SJCRH30 (cell line): ENCODE results near the gene NME3. TPM values are rescaled to one million over a fixed set of nuclear protein-coding genes. Genes with fewer than 3 reads are reported as not detected.

Experiments used
- DNase-seq, 2 experiments: peaks; one replicate each; pipeline ENCODE4 v3.0.0-alpha.2; 2015 to 2020
- H3K27ac ChIP-seq: fragments of 250-450 bp; sonication (Bioruptor Pico); 2 replicates; pipeline ENCODE4 v1.5.1; 2020; ENCODE audit warnings: mild to moderate bottlenecking, moderate library complexity
- H3K27me3 ChIP-seq: fragments of 250-450 bp; sonication (Bioruptor Pico); 2 replicates; pipeline ENCODE4 v1.5.1; 2020; ENCODE audit warnings: mild to moderate bottlenecking, moderate library complexity
- H3K36me3 ChIP-seq: fragments of 250-450 bp; sonication (Bioruptor Pico); 2 replicates; pipeline ENCODE4 v1.5.1; 2020; ENCODE audit warnings: mild to moderate bottlenecking, moderate library complexity
- H3K4me1 ChIP-seq: fragments of 250-450 bp; sonication (Bioruptor Pico); 2 replicates; pipeline ENCODE4 v1.5.1; 2020; ENCODE audit warnings: mild to moderate bottlenecking, moderate library complexity
- H3K4me3 ChIP-seq: fragments of 250-450 bp; sonication (Bioruptor Pico); 2 replicates; pipeline ENCODE4 v1.5.1; 2020; ENCODE audit warnings: mild to moderate bottlenecking, moderate library complexity
- H3K9me3 ChIP-seq: fragments of 250-450 bp; sonication (Bioruptor Pico); replicated peaks from 2 replicates; pipeline ENCODE4 v1.5.1; 2020; ENCODE audit warnings: mild to moderate bottlenecking, moderate library complexity
- total RNA-seq: library from RNA; depleted of rRNA; stranded (reverse); fragments of >200 nt; shearing (Covaris generic); gene quantifications from 2 replicates; pipeline ENCODE4 v1.2.3, GENCODE V29; 2014

NME3 gene
- total RNA-seq, 1 experiment from 2014 or later = 1.6 TPM

DNA sequence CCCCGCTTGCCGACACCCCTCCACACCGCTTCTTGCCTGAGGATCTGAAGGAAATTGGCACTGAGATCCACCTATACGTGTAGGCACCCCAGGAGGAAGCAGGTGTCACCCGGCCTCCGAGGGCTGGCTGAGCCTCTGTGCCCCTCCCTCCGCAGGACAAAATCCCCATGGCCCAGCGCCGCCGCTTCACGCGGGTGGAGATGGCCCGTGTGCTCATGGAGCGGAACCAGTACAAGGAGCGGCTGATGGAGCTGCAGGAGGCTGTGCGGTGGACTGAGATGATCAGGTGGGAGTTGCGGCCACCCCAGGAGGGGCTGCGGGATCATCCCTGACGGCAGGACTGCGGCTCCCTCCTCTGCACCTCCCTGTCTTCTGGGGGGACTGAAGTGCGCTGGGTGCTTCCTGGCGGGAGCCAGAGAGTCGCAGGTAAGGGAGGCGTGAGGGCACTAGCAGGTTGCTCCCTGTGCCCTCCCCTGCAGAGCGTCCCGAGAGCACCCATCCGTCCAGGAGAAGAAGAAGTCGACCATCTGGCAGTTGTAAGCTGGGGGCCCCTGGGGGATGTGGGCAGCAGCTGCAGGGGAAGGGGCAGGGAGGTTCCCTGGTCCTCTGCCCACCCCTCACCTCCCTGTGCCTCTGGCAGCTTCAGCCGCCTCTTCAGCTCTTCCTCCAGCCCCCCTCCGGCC, 9.0 kb downstream of the NME3 start:
- Histone ChIP-seq H3K27ac (no peak overlapping the region), H3K4me3 (no peak overlapping the region), H3K9me3 (no peaks in the 10 kb centered on the region), H3K36me3 (peaks cover 6% of the 10 kb centered on the region), H3K27me3 (no peaks in the 10 kb centered on the region), H3K4me1 (no peaks in the 10 kb centered on the region)
- no peak for DNase-seq

DNA sequence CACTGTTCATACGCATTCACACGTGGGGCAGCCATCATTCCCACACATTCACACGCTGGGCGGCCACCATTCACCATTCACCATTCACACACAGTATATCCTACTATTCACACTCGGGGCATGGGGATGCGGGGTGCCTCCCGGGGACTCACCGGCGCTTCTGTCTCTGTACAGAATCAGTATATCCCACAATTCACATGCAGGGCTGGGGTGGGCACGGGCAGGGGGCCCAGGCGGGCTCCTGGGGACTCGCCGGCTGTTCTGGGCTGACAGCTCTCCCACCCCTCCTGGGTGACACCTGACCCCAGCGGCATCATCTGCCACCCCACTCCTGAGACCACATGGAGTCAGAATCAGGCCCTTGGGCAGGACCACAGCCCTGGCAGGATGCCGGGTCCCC, 9.6 kb downstream of the NME3 start:
- Histone ChIP-seq H3K4me1 (no peaks in the 10 kb centered on the region), H3K27ac (no peak overlapping the region), H3K27me3 (no peaks in the 10 kb centered on the region), H3K36me3 (peaks cover 6% of the 10 kb centered on the region), H3K4me3 (no peak overlapping the region), H3K9me3 (no peaks in the 10 kb centered on the region)
- no peak for DNase-seq

DNA sequence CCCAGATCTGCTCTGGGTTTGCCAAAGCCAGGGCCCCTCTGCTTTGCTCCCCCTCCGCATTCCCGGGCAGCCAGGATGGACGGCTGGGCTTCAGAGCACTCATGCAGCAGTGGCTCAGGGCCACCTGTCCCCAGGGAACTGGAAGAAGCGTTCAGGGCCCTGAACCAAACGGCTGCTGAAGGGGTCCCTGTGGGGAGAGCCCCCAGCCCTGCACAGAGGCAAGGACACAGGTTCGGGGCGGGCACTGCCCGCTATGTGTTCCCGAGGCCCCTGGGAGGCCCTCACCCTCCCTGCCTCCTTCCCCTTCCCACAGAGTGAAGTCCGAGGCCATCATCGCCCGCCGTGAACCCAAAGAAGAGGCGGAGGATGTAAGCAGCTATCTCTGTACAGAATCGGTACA, 10.4 kb downstream of the NME3 start:
- Histone ChIP-seq H3K4me1 (no peaks in the 10 kb centered on the region), H3K36me3 (peaks cover 6% of the 10 kb centered on the region)

DNA sequence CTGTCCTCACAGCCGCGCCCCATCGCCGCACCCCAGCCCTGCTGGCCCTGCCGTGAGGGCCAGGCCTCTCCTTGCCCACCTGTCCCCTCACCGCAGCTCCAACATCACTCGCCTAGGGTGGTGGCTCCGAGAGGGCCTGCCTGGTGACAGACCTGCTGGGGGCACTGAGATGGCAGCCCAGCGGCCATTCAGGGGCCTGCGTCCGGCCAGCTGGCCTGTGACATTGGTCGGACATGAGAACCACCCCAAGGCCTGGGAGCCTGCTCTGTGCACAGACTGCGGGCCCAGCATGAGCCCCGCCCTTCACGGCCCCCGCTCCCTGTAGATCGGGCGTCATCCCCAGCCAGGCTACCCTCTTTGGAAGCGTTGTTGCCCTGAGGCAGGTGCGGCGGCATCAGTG, 11.8 kb downstream of the NME3 start:
- Histone ChIP-seq H3K9me3 (no peaks in the 10 kb centered on the region), H3K36me3 (peaks cover 11% of the 10 kb centered on the region), H3K27me3 (no peaks in the 10 kb centered on the region), H3K27ac (no peak overlapping the region), H3K4me3 (no peak overlapping the region), H3K4me1 (no peaks in the 10 kb centered on the region)
- DNase-seq = no peak

More for the DNA sequence above, 10.4 kb downstream of the NME3 start:
- Histone ChIP-seq H3K27me3 (no peaks in the 10 kb centered on the region), H3K27ac (no peak overlapping the region), H3K9me3 (no peaks in the 10 kb centered on the region), H3K4me3 (no peak overlapping the region)
- no peak for DNase-seq

DNA sequence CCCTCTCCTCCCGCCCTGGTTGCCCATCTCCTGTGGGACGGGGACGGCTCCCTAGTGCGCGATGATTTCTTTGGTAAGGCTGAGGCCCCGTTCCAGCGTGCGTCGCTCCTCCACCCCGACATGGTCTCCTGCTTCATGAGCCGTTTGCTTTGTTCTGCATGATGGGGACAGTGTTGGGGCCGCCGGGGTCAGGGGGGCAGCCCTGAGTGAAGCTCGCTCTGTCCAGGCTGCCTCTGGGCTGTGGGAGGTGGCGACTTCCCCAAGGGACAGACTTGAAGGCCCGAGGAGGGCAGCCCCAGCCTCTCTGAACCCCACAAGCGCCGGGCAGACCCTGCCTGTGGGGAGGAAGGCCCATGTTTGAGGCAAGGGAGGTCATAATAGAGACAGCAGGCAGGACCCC, 12.4 kb downstream of the NME3 start:
- H3K27ac ChIP-seq = no peak overlapping the region
- no peak overlapping the region for H3K4me3 ChIP-seq
- H3K4me1 ChIP-seq = no peaks in the 10 kb centered on the region
- peaks cover 11% of the 10 kb centered on the region for H3K36me3 ChIP-seq
- no peak for DNase-seq
- H3K27me3 ChIP-seq = no peaks in the 10 kb centered on the region
- no peaks in the 10 kb centered on the region for H3K9me3 ChIP-seq

DNA sequence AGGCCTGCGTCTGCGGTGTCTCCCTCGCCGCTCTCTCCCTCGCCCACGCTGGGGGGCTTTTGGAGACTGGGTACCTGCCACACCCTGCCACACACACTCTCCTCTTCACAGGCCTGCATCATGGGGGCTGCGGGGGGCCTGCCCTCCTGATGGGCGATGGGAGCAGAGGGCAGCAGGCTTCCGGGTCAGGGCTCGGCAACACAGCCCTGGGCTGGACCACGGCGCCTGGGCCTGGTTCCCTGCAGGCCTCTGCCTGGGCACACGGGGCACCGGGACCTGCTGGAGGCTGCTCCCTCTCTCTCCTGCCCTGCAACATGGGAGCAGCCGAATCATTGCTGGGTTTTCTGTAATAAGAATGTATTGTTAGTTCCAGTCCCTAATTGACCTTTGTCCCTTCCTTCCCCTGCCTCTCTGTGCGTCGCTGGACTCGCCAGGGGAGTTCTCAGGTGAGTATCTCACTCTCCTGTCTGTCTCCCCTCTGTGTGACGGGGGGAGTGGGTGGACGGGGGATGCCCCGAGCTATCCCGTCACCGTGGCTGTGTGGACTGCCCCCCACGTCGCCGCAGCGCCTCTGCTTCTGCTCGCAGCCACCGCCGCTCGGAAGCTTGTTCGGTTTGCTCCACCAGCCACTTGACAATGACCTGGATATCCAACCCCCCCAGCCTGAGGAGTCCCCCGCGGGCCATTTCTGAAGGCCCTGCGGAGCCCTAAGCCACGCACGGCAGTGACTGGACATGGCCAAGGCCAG, 13.5 kb downstream of the NME3 start:
- no peak for DNase-seq
- peaks cover 14% of the 10 kb centered on the region for H3K36me3 ChIP-seq

DNA sequence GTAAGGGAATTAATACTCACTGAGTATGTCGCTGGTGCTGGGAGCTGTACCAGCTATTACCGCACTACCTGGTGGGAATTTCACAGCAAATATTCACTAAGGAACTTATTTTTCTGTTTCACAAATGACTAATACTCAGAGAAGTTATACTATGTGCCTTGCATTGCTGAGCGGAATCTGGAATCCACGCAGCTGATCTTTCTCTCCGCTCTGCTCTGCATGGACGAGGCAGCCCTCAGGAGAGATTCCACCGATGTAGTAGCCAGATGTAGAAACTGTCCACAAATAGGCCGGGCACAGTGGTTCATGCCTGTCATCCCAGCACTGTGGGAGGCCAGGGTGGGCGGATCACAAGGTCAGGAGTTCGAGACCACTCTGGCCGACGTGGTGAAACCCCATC, 17.1 kb downstream of the NME3 start:
- Histone ChIP-seq H3K27ac (no peak overlapping the region), H3K36me3 (peaks cover 26% of the 10 kb centered on the region), H3K4me1 (no peaks in the 10 kb centered on the region), H3K4me3 (no peak overlapping the region), H3K9me3 (no peaks in the 10 kb centered on the region), H3K27me3 (no peaks in the 10 kb centered on the region)
- DNase-seq = no peak

More for the DNA sequence above, 13.5 kb downstream of the NME3 start:
- Histone ChIP-seq H3K4me3 (no peak overlapping the region), H3K4me1 (no peaks in the 10 kb centered on the region), H3K9me3 (no peaks in the 10 kb centered on the region), H3K27me3 (no peaks in the 10 kb centered on the region), H3K27ac (no peak overlapping the region)

DNA sequence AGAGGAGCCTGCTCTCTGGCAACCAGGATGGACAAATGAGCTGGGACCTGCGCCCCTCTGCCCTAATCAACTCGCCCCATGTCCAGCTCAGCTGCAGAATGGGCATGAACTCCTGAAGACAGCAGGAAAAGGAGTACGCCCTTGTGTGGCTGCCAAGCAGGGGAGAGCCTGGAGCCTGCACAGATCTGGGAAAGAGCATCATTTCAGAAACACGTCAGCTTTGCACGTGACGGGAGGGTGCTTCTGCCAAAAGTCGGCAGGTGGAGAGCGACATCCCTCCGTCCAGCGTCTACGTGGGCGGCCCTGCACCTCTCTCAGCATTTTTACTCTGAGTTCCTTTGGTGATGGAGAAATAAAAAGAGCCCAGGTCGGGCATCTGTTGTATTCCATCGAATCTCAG, 18.5 kb downstream of the NME3 start:
- H3K27me3 ChIP-seq = no peaks in the 10 kb centered on the region
- no peak overlapping the region for H3K4me3 ChIP-seq
- no peak for DNase-seq
- H3K4me1 ChIP-seq = no peaks in the 10 kb centered on the region
- no peaks in the 10 kb centered on the region for H3K9me3 ChIP-seq
- H3K27ac ChIP-seq = no peak overlapping the region
- H3K36me3 ChIP-seq = peaks cover 30% of the 10 kb centered on the region

DNA sequence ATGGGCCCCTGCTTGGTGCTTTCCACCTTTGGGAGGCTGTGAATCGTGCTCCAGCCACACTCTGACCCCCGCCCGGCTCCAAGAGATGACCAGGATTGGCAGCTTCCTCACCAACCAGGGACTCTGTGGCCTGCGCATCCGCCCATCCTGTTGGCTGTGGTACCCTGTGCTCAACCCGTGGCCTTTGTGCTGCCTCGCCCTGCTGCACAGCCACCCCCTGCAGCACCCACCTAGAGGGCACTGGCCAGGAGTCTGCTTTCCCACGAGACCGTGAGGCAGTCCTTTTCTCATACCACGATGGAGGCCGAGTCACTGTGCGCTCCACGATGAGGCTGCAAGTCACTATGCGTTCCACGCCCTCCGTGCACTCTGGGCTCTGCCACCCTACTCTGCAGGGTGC, 19.4 kb downstream of the NME3 start:
- no peaks in the 10 kb centered on the region for H3K27me3 ChIP-seq
- H3K4me3 ChIP-seq = no peak overlapping the region
- H3K9me3 ChIP-seq = no peaks in the 10 kb centered on the region
- peaks cover 33% of the 10 kb centered on the region for H3K36me3 ChIP-seq
- H3K27ac ChIP-seq = no peak overlapping the region
- no peak for DNase-seq
- H3K4me1 ChIP-seq = peaks cover 3% of the 10 kb centered on the region

DNA sequence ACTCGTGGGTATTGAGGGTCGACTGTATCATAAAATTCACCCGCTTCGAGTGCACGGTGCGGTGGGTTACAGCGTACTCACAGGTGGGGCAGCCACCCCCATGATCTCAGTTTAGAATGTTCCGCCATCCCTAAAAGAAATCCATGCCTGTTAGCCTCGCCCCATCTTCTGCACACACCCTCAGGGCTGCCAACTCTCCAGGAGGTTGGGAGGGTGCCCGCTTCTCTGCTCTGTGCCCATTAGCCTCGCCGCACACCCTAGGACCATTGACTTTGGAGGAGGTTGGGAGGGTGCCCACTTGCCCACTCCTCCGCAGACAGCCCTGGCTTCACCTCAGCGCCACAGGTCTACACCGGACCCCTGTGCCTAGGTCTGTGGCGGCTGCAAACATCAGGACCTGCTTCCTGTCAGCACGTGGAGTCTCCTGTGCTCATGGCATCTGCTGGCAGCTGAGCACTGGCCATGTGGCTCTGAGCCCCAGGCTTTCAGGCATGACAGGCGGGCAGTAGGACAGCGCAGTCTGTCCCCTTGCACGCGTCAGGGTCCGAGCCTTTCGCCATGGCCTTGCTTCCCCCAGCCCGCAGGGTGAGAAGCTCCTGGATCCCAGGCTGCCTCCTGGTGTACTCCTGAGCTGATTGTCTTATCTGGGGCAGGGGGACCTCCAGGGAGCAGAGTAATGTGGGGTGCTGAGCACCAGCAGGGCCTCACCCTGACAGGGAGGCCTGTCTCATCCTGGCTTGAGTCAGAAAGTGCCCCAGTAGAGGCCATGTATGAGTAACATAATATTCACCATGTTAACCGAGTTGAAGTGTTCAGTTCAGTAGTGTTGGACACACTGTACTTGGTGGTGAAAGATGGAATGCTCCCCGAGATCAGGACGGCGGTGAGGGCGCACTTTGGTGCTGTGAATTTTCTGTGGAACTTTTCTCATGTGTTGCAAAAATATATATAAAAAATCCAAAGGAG, 21.9 kb downstream of the NME3 start:
- H3K27me3 ChIP-seq = no peaks in the 10 kb centered on the region
- no peak overlapping the region for H3K27ac ChIP-seq
- no peak for DNase-seq
- peaks cover 28% of the 10 kb centered on the region for H3K36me3 ChIP-seq
- H3K4me3 ChIP-seq = no peak overlapping the region
- no peaks in the 10 kb centered on the region for H3K9me3 ChIP-seq
- peaks cover 24% of the 10 kb centered on the region for H3K4me1 ChIP-seq

DNA sequence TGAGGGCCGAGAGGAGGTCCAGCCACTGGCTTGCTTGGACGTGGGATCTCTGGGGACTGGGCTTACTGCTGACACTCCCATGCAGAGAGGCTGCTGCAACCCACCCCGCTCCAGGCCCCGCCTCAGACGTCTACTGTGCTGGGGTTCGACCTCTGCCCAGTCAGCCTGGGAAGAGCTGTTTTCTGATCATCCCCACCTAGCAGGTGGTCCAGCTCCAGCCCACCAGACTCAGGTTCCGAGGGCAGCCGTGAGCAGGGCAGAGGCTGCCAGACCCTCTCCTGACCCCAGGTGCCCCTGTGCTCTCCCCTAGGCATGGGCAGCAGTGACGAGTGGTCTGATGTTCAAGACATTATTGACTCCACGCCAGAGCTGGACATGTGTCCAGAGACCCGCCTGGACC, 23.4 kb downstream of the NME3 start:
- H3K9me3 ChIP-seq = no peaks in the 10 kb centered on the region
- no peaks in the 10 kb centered on the region for H3K27me3 ChIP-seq
- no peak overlapping the region for H3K4me3 ChIP-seq
- DNase-seq = no peak
- peaks cover 24% of the 10 kb centered on the region for H3K36me3 ChIP-seq
- H3K27ac ChIP-seq = no peak overlapping the region
- peaks cover 24% of the 10 kb centered on the region for H3K4me1 ChIP-seq

DNA sequence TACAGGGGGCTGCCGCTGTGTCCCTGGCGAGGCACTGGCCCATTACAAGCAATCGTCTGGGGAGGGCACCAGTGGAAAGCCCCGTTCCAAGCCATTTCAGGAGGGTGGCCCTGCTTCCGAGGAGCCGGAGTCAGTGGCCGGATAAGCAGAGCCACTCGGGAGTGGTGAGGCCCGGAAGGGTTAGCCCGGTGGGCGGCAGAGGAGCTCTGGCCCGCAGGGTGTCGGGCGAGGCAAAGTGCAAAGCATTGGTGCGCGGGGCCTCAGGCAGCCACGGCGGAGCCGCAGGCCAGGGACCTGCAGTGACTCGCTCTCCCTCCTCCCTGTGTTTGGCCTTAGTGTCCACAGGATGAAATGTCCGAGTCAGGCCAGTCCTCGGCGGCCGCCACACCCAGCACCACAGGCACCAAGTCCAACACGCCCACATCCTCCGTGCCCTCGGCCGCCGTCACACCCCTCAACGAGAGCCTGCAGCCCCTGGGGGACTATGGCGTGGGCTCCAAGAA, 24.6 kb downstream of the NME3 start:
- DNase-seq = no peak
- Histone ChIP-seq H3K4me3 (no peak overlapping the region), H3K27me3 (no peaks in the 10 kb centered on the region), H3K36me3 (peaks cover 17% of the 10 kb centered on the region), H3K27ac (peak overlapping the region; percentile 100), H3K4me1 (peaks cover 24% of the 10 kb centered on the region), H3K9me3 (no peaks in the 10 kb centered on the region)

DNA sequence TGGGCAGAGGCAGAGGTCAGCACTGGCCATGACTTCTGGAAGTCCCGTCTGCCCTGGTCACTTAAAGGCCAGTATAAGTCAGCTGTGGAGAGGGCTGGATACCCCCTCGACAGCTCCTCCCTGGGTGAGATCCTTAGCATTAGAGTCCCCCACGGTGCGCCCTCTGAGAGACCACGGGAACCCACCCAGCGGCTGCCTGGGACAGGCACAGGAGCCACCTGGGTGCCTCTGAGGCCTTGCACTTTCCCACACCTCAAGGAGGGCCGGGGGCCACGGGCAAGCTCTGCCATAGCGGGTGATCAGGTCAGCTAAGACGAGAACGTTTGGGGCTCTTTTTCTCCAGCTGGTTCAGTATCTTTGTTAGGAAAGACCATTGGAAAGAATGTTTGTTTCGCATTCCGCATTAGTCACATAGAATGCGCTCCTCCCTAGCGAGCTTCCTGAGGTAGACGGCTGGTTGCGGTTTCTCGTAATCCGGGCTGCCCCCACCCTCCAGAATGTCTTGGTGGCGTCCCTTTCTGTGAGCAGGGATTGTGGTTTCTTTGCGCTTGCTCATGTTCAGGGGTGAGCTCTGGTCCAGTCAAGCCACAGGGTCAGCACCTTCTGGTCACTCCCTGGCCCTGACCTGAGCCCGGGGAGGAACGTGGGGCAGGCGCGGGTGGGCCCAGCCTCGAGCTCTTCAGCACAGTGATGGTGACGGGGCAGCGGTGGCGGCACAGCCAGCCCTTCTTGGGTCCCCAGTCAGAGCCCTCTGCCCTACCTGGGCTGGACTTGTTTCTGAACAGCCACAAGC, 25.2 kb downstream of the NME3 start:
- Histone ChIP-seq H3K9me3 (no peaks in the 10 kb centered on the region), H3K36me3 (peaks cover 16% of the 10 kb centered on the region), H3K4me3 (peak overlapping the region; percentile 21), H3K4me1 (peaks cover 24% of the 10 kb centered on the region), H3K27ac (peak overlapping the region; percentile 100), H3K27me3 (no peaks in the 10 kb centered on the region)
- DNase-seq = peak; percentile 81 to 83
